IPS-NIHi11 (cell line): ENCODE data around the gene OSR1.
"Not testable (repeated sequence)": the region's sequence is repeated elsewhere in the genome, so short reads cannot be mapped to it uniquely, and the experiment has no call there.

Experiments
- DNase-seq: peaks from one replicate; pipeline ENCODE4 v3.0.0; 2012; ENCODE audit warnings: mixed read lengths, low spot score

OSR1 gene

GRCh38 chr2:19332503-19332902, 25.9 kb downstream of the OSR1 start:
- no peak for DNase-seq

- no peak for DNase-seq
Measured at GRCh38 chr2:19331450-19331849, 27.0 kb downstream of the OSR1 start.

- no peak for DNase-seq
Measured at GRCh38 chr2:19330436-19330835, 28.0 kb downstream of the OSR1 start.

- DNase-seq, result no peak
Measured at GRCh38 chr2:19329445-19329844, 29.0 kb downstream of the OSR1 start.

GRCh38 chr2:19327496-19327895, 30.9 kb downstream of the OSR1 start:
- no peak for DNase-seq

- DNase-seq, result no peak
Measured at GRCh38 chr2:19321946-19322345, 36.5 kb downstream of the OSR1 start.

- DNase-seq, result no peak
Measured at GRCh38 chr2:19320813-19321212, 37.6 kb downstream of the OSR1 start.

GRCh38 chr2:19319698-19320097, 38.7 kb downstream of the OSR1 start:
- DNase-seq, result no peak

GRCh38 chr2:19319064-19319463, 39.4 kb downstream of the OSR1 start:
- no peak for DNase-seq

GRCh38 chr2:19313553-19313952, 44.9 kb downstream of the OSR1 start:
- no peak for DNase-seq

- DNase-seq, result peak; percentile 20
Measured at GRCh38 chr2:19312949-19313348, 45.5 kb downstream of the OSR1 start.

GRCh38 chr2:19306065-19306464, 52.4 kb downstream of the OSR1 start:
- DNase-seq, result not testable (repeated sequence)

- DNase-seq, result not testable (repeated sequence)
Measured at GRCh38 chr2:19305400-19306055, 52.9 kb downstream of the OSR1 start.

GRCh38 chr2:19301706-19302105, 56.7 kb downstream of the OSR1 start:
- no peak for DNase-seq
